ENCODE measurements around the gene CNTN6. TPM values are rescaled to one million over a fixed set of nuclear protein-coding genes. Genes with fewer than 3 reads are reported as not detected.

The CNTN6 gene
- polyA plus RNA-seq, 3 donors, result 0.01 to 0.04 TPM; not detected in 1

- H3K27ac ChIP-seq (ENCODE audit: low read depth, low read length), result no peak overlapping the region
- 58 to 72% (median 63%) methylated on average over 5 of the region's 5 CpGs for WGBS, 3 donors
These were observed 158.6 kb downstream of the CNTN6 start for GRCh38 chr3:1251282-1252060.

- no peak overlapping the region for H3K27ac ChIP-seq (ENCODE audit: low read depth, low read length)
These were observed 159.2 kb downstream of the CNTN6 start for GRCh38 chr3:1252061-1252430.

- WGBS, 3 donors, result 76 to 85% (median 84%) methylated on average over 2 of the region's 2 CpGs
These were observed 169.4 kb downstream of the CNTN6 start for GRCh38 chr3:1262246-1262645.

GRCh38 chr3:1263121-1263520 is 170.3 kb downstream of the CNTN6 start:
- H3K27ac ChIP-seq (ENCODE audit: low read depth, low read length), result no peak overlapping the region
- 94 to 98% (median 96%) methylated on average over 4 of the region's 4 CpGs for WGBS, 3 donors

More at GRCh38 chr3:1262246-1262645, 169.4 kb downstream of the CNTN6 start:
- H3K27ac ChIP-seq (ENCODE audit: low read depth, low read length), result no peak overlapping the region

- 77 to 80% (median 80%) methylated on average over 5 of the region's 5 CpGs for WGBS, 3 donors
- H3K27ac ChIP-seq (ENCODE audit: low read depth, low read length), result no peak overlapping the region
These were observed 177.0 kb downstream of the CNTN6 start for GRCh38 chr3:1269808-1270207.

GRCh38 chr3:1272546-1273265 is 179.9 kb downstream of the CNTN6 start:
- 61 to 69% (median 62%) methylated on average over 4 of the region's 4 CpGs for WGBS, 3 donors
- no peak overlapping the region for H3K27ac ChIP-seq (ENCODE audit: low read depth, low read length)

GRCh38 chr3:1275495-1275894 is 182.7 kb downstream of the CNTN6 start:
- no peak overlapping the region for H3K27ac ChIP-seq (ENCODE audit: low read depth, low read length)
- 73 to 87% (median 74%) methylated on average over 4 of the region's 4 CpGs for WGBS, 3 donors

GRCh38 chr3:1287815-1288214 is 195.0 kb downstream of the CNTN6 start:
- WGBS, 3 donors, result 75 to 83% (median 79%) methylated on average over 4 of the region's 4 CpGs

GRCh38 chr3:1288805-1289494 is 196.1 kb downstream of the CNTN6 start:
- 65 to 79% (median 75%) methylated on average over 4 of the region's 4 CpGs for WGBS, 3 donors
- no peak overlapping the region for H3K27ac ChIP-seq (ENCODE audit: low read depth, low read length)

More at GRCh38 chr3:1287815-1288214, 195.0 kb downstream of the CNTN6 start:
- no peak overlapping the region for H3K27ac ChIP-seq (ENCODE audit: low read depth, low read length)

- H3K27ac ChIP-seq (ENCODE audit: low read depth, low read length), result no peak overlapping the region
- 45 to 60% (median 58%) methylated on average over 3 of the region's 3 CpGs for WGBS, 3 donors
These were observed 199.8 kb downstream of the CNTN6 start for GRCh38 chr3:1292571-1293071.

GRCh38 chr3:1294586-1294985 is 201.8 kb downstream of the CNTN6 start:
- no peak overlapping the region for H3K27ac ChIP-seq (ENCODE audit: low read depth, low read length)
- WGBS, 3 donors, result 83 to 89% (median 84%) methylated on average over 5 of the region's 5 CpGs

GRCh38 chr3:1318296-1319005 is 225.6 kb downstream of the CNTN6 start:
- no peak overlapping the region for H3K27ac ChIP-seq (ENCODE audit: low read depth, low read length)
- 40 to 72% (median 66%) methylated on average over 6 of the region's 6 CpGs for WGBS, 3 donors

GRCh38 chr3:1326546-1326945 is 233.7 kb downstream of the CNTN6 start:
- no peak overlapping the region for H3K27ac ChIP-seq (ENCODE audit: low read depth, low read length)

- H3K27ac ChIP-seq (ENCODE audit: low read depth, low read length), result no peak overlapping the region
- 66 to 82% (median 81%) methylated on average over 2 of the region's 2 CpGs for WGBS, 3 donors
These were observed 237.3 kb downstream of the CNTN6 start for GRCh38 chr3:1330107-1330506.

- H3K27ac ChIP-seq (ENCODE audit: low read depth, low read length), result no peak overlapping the region
- 56 to 80% (median 77%) methylated on average over 6 of the region's 6 CpGs for WGBS, 3 donors
These were observed 253.6 kb downstream of the CNTN6 start for GRCh38 chr3:1346386-1346785.

GRCh38 chr3:1348547-1348946 is 255.7 kb downstream of the CNTN6 start:
- H3K27ac ChIP-seq (ENCODE audit: low read depth, low read length), result no peak overlapping the region
- WGBS, 3 donors, result 82 to 88% (median 85%) methylated on average over 3 of the region's 3 CpGs

- no peak overlapping the region for H3K27ac ChIP-seq (ENCODE audit: low read depth, low read length)
- WGBS, 3 donors, result 64 to 80% (median 66%) methylated on average over 3 of the region's 3 CpGs
These were observed 258.1 kb downstream of the CNTN6 start for GRCh38 chr3:1350885-1351284.

GRCh38 chr3:1355691-1356090 is 262.9 kb downstream of the CNTN6 start:
- H3K27ac ChIP-seq (ENCODE audit: low read depth, low read length), result no peak overlapping the region
- WGBS, 3 donors, result 54 to 68% (median 68%) methylated on average over 3 of the region's 3 CpGs
